ENCODE data around the gene SELPLG.

Gene SELPLG

GRCh38 chr12:108657130-108657745 lies 23.5 kb upstream of the SELPLG start:
- in situ Hi-C loops (cut with MboI; ENCODE audit: low sequenced_read_pairs): loop anchor here (25.0 kb wide), 1 partner anchor 430 kb away; the partner anchor contains the start of genes ALKBH2 and UNG

GRCh38 chr12:108656247-108656646 lies 22.6 kb upstream of the SELPLG start:
- in situ Hi-C loops (cut with MboI; ENCODE audit: low sequenced_read_pairs): loop anchor here (25.0 kb wide), 1 partner anchor 431 kb away; the partner anchor contains the start of genes ALKBH2 and UNG

- in situ Hi-C loops (cut with MboI; ENCODE audit: low sequenced_read_pairs): loop anchor here (25.0 kb wide), 1 partner anchor 432 kb away; the partner anchor contains the start of genes ALKBH2 and UNG
These were observed 22.1 kb upstream of the SELPLG start for GRCh38 chr12:108655812-108656175.

- in situ Hi-C loops (cut with MboI; ENCODE audit: low sequenced_read_pairs): loop anchor here (25.0 kb wide), 1 partner anchor 433 kb away; the partner anchor contains the start of genes ALKBH2 and UNG
These were observed 20.9 kb upstream of the SELPLG start for GRCh38 chr12:108654622-108655021.

GRCh38 chr12:108653922-108654321 lies 20.2 kb upstream of the SELPLG start:
- in situ Hi-C loops (cut with MboI; ENCODE audit: low sequenced_read_pairs): loop anchor here (25.0 kb wide), 1 partner anchor 433 kb away; the partner anchor contains the start of genes ALKBH2 and UNG

- in situ Hi-C loops (cut with MboI; ENCODE audit: low sequenced_read_pairs): loop anchor here (25.0 kb wide), 1 partner anchor 434 kb away; the partner anchor contains the start of genes ALKBH2 and UNG
These were observed 19.4 kb upstream of the SELPLG start for GRCh38 chr12:108653082-108653516.

GRCh38 chr12:108650083-108650482 lies 16.4 kb upstream of the SELPLG start:
- in situ Hi-C loops (cut with MboI; ENCODE audit: low sequenced_read_pairs): loop anchor here (25.0 kb wide), 1 partner anchor 437 kb away; the partner anchor contains the start of genes ALKBH2 and UNG

- in situ Hi-C loops (cut with MboI; ENCODE audit: low sequenced_read_pairs): loop anchor here (25.0 kb wide), 1 partner anchor 438 kb away; the partner anchor contains the start of genes ALKBH2 and UNG
These were observed 16.0 kb upstream of the SELPLG start for GRCh38 chr12:108649669-108650068.

GRCh38 chr12:108649126-108649525 lies 15.4 kb upstream of the SELPLG start:
- in situ Hi-C loops (cut with MboI; ENCODE audit: low sequenced_read_pairs): no loop called here

- in situ Hi-C loops (cut with MboI; ENCODE audit: low sequenced_read_pairs): no loop called here
These were observed 14.7 kb upstream of the SELPLG start for GRCh38 chr12:108648371-108648770.

- in situ Hi-C loops (cut with MboI; ENCODE audit: low sequenced_read_pairs): no loop called here
These were observed 14.0 kb upstream of the SELPLG start for GRCh38 chr12:108647585-108648287.

- in situ Hi-C loops (cut with MboI; ENCODE audit: low sequenced_read_pairs): no loop called here
These were observed 13.2 kb upstream of the SELPLG start for GRCh38 chr12:108646600-108647579.

GRCh38 chr12:108645686-108646599 lies 12.2 kb upstream of the SELPLG start:
- in situ Hi-C loops (cut with MboI; ENCODE audit: low sequenced_read_pairs): no loop called here

- in situ Hi-C loops (cut with MboI; ENCODE audit: low sequenced_read_pairs): no loop called here
These were observed 11.1 kb upstream of the SELPLG start for GRCh38 chr12:108644811-108645120.

GRCh38 chr12:108643941-108644810 lies 10.5 kb upstream of the SELPLG start:
- in situ Hi-C loops (cut with MboI; ENCODE audit: low sequenced_read_pairs): no loop called here

- in situ Hi-C loops (cut with MboI; ENCODE audit: low sequenced_read_pairs): no loop called here
These were observed 9.4 kb upstream of the SELPLG start for GRCh38 chr12:108642899-108643654.

GRCh38 chr12:108642269-108642870 lies 8.7 kb upstream of the SELPLG start:
- in situ Hi-C loops (cut with MboI; ENCODE audit: low sequenced_read_pairs): no loop called here

All from HL-60/S4 treated with retinoic acid at 250 ng/mL for 4 days and 3 days (cell line).